Measurements from ENCODE around the gene FOXP2. TPM values are rescaled to one million over a fixed set of nuclear protein-coding genes. Genes with fewer than 3 reads are reported as not detected.

FOXP2 gene
- total and polyA plus RNA-seq, 10 of the 15 experiments (the other 5 are each of a cell fraction or from before 2014, with no cell fraction given): 0.99 to 2.5 (median 1.8) TPM

DNA sequence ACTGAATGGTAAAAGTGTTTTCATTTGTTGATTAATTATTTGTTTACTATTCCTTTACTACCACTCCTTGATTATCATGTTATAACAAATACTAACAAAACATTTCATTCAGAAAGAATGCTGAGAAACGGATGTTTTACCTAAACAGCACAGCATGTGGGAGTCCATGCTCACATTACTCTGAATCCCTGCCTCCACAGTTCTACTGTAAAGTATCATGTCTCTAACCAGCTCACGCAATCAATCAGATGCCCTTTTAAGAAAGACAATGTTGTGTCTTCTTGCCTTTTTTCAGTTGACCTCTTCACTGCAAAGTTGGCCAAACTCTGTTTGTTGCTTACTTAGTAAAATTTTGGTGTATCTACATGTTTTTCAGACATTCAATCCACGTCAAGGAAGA, 274.8 kb downstream of the FOXP2 start (continued):
- TF ChIP-seq, protein P1, sequence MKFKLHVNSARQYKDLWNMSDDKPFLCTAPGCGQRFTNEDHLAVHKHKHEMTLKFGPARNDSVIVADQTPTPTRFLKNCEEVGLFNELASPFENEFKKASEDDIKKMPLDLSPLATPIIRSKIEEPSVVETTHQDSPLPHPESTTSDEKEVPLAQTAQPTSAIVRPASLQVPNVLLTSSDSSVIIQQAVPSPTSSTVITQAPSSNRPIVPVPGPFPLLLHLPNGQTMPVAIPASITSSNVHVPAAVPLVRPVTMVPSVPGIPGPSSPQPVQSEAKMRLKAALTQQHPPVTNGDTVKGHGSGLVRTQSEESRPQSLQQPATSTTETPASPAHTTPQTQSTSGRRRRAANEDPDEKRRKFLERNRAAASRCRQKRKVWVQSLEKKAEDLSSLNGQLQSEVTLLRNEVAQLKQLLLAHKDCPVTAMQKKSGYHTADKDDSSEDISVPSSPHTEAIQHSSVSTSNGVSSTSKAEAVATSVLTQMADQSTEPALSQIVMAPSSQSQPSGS (IDR thresholded peaks at IDR 0.05; ENCODE audit: low read length): no peak

DNA sequence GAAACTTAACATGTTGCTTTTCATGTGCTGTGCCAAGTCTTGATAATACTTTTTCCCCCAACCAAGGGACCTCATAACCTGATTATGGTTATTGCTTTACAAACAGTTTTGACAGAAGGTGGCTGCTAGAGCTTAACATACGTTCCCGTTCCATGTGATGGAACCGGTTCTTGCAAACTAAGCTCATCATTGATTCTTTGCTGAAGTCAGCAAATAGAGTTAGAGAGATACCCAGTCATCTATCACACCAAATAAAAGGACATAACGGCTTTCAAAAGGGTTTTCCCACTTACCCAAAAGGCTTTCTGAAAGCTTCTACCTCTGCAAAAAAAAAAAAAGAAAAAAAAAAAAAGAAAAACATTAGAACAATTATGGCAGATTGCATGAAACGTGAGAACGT, 277.0 kb downstream of the FOXP2 start:
- ChIA-PET POLR2A (interaction anchor here (0.7 kb wide), 1 partner anchor 19 kb away, joined by 8 read pairs; no protein-coding TSS in a partner anchor), SMC1A (ENCODE audit: uncharacterized antibody, unreplicated experiment) (interaction anchor here (1.3 kb wide), 1 partner anchor 109 kb away, joined by 3 read pairs; no protein-coding TSS in a partner anchor), CTCF (no interaction called here), RAD21 (ENCODE audit: unreplicated experiment) (no interaction called here)
- BruUV-seq (replicated peaks): no TSS peak
- no peaks in the 10 kb centered on the region for H3K27me3 ChIP-seq (replicated peaks in 1 of 2; ENCODE audit: control insufficient read depth in 2 of 2, insufficient read depth in 2 of 2, low read length in 1 of 2)
- H3K9ac ChIP-seq (ENCODE audit: control insufficient read depth, insufficient read depth, low read length): no peak overlapping the region
- no peak for DNase-seq (ENCODE audit: low read depth, low spot score)
- WGBS (ENCODE audit: insufficient coverage, insufficient replicate concordance, low lambda C conversion rate, missing lambda C conversion rate): 61% methylated on average over 6 of the region's 6 CpGs
- H3K36me3 ChIP-seq (ENCODE audit: control insufficient read depth in 2 of 2, insufficient read depth in 2 of 2, low read length in 1 of 2): no peaks in the 10 kb centered on the region
- no peaks in the 10 kb centered on the region for H4K20me1 ChIP-seq (ENCODE audit: control insufficient read depth, insufficient read depth)
- no peaks in the 10 kb centered on the region for H3K9me3 ChIP-seq (replicated peaks; ENCODE audit: control insufficient read depth, insufficient read depth, low read length)
- no peaks in the 10 kb centered on the region for H3K4me1 ChIP-seq (ENCODE audit: control insufficient read depth, insufficient read depth, low read length)
- no peak overlapping the region for H3K4me3 ChIP-seq
- H2AFZ ChIP-seq (ENCODE audit: control insufficient read depth, low read depth, low read length): no peak overlapping the region
- no peak overlapping the region for H3K4me2 ChIP-seq (ENCODE audit: control insufficient read depth, insufficient read depth)
- no peak overlapping the region for H3K27ac ChIP-seq (ENCODE audit: control insufficient read depth, insufficient read depth)
- FAIRE-seq: no peak
- ATAC-seq: no peak
- no peaks in the 10 kb centered on the region for H3K79me2 ChIP-seq (ENCODE audit: control insufficient read depth, insufficient read depth, low read length)
- intact Hi-C loops (cut with micrococcal nuclease; ENCODE audit: unreplicated experiment): no loop called here
- in situ Hi-C loops (cut with MboI): no loop called here
- TF ChIP-seq, protein P2, sequence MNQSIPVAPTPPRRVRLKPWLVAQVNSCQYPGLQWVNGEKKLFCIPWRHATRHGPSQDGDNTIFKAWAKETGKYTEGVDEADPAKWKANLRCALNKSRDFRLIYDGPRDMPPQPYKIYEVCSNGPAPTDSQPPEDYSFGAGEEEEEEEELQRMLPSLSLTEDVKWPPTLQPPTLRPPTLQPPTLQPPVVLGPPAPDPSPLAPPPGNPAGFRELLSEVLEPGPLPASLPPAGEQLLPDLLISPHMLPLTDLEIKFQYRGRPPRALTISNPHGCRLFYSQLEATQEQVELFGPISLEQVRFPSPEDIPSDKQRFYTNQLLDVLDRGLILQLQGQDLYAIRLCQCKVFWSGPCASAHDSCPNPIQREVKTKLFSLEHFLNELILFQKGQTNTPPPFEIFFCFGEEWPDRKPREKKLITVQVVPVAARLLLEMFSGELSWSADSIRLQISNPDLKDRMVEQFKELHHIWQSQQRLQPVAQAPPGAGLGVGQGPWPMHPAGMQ (IDR thresholded peaks at IDR 0.05; ENCODE audit: borderline replicate concordance): no peak
- no peak for TF ChIP-seq NRF1 (conservative IDR thresholded peaks at IDR 0.05; ENCODE audit: low read depth, low read length)
- no peak for TF ChIP-seq MYB (IDR thresholded peaks at IDR 0.05; ENCODE audit: borderline replicate concordance, low read depth, low read length)
- TF ChIP-seq ZNF207 (IDR thresholded peaks at IDR 0.05; ENCODE audit: borderline replicate concordance): no peak
- TF ChIP-seq JUNB (IDR thresholded peaks at IDR 0.05): no peak
- TF ChIP-seq CREM (IDR thresholded peaks at IDR 0.05; ENCODE audit: low read depth): no peak
- TF ChIP-seq, protein P3, sequence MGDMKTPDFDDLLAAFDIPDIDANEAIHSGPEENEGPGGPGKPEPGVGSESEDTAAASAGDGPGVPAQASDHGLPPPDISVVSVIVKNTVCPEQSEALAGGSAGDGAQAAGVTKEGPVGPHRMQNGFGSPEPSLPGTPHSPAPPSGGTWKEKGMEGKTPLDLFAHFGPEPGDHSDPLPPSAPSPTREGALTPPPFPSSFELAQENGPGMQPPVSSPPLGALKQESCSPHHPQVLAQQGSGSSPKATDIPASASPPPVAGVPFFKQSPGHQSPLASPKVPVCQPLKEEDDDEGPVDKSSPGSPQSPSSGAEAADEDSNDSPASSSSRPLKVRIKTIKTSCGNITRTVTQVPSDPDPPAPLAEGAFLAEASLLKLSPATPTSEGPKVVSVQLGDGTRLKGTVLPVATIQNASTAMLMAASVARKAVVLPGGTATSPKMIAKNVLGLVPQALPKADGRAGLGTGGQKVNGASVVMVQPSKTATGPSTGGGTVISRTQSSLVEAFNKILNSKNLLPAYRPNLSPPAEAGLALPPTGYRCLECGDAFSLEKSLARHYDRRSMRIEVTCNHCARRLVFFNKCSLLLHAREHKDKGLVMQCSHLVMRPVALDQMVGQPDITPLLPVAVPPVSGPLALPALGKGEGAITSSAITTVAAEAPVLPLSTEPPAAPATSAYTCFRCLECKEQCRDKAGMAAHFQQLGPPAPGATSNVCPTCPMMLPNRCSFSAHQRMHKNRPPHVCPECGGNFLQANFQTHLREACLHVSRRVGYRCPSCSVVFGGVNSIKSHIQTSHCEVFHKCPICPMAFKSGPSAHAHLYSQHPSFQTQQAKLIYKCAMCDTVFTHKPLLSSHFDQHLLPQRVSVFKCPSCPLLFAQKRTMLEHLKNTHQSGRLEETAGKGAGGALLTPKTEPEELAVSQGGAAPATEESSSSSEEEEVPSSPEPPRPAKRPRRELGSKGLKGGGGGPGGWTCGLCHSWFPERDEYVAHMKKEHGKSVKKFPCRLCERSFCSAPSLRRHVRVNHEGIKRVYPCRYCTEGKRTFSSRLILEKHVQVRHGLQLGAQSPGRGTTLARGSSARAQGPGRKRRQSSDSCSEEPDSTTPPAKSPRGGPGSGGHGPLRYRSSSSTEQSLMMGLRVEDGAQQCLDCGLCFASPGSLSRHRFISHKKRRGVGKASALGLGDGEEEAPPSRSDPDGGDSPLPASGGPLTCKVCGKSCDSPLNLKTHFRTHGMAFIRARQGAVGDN (IDR thresholded peaks at IDR 0.05): no peak
- TF ChIP-seq NFIC (IDR thresholded peaks at IDR 0.05; ENCODE audit: low read depth, low read length): no peak
- TF ChIP-seq TBL1XR1 (IDR thresholded peaks at IDR 0.05; ENCODE audit: low read depth, low read length): no peak
- TF ChIP-seq, protein P4, sequence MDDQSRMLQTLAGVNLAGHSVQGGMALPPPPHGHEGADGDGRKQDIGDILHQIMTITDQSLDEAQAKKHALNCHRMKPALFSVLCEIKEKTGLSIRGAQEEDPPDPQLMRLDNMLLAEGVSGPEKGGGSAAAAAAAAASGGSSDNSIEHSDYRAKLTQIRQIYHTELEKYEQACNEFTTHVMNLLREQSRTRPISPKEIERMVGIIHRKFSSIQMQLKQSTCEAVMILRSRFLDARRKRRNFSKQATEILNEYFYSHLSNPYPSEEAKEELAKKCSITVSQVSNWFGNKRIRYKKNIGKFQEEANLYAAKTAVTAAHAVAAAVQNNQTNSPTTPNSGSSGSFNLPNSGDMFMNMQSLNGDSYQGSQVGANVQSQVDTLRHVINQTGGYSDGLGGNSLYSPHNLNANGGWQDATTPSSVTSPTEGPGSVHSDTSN (IDR thresholded peaks at IDR 0.05; ENCODE audit: insufficient replicate concordance, low read depth, low read length): no peak
- no peak for TF ChIP-seq SMC3 (IDR thresholded peaks at IDR 0.05; ENCODE audit: borderline replicate concordance, low read length)

Data from GM12878 (cell line).